GM18505 (cell line): ENCODE data around the gene CEP55.

ENCODE experiments used
- ATAC-seq: cut with Tn5 transposase; IDR thresholded peaks from one replicate; pipeline ENCODE4 v1.9.1; 2021; ENCODE audit not compliant: unreplicated experiment
- POLR2A ChIP-seq: IDR thresholded peaks from 4 replicates; pipeline ENCODE4 v1.6.1; 2011; ENCODE audit warnings: borderline replicate concordance; ENCODE audit not compliant: insufficient read depth, insufficient read length; ENCODE audit errors: extremely low read depth

CEP55 gene

GRCh38 chr10:93573051-93573909, 76.9 kb downstream of the CEP55 start:
- no peak for TF ChIP-seq POLR2A
- ATAC-seq: no peak

GRCh38 chr10:93573924-93574323, 77.5 kb downstream of the CEP55 start:
- TF ChIP-seq POLR2A: no peak
- ATAC-seq: no peak

GRCh38 chr10:93576888-93577287, 80.5 kb downstream of the CEP55 start:
- no peak for ATAC-seq
- TF ChIP-seq POLR2A: no peak

DNA sequence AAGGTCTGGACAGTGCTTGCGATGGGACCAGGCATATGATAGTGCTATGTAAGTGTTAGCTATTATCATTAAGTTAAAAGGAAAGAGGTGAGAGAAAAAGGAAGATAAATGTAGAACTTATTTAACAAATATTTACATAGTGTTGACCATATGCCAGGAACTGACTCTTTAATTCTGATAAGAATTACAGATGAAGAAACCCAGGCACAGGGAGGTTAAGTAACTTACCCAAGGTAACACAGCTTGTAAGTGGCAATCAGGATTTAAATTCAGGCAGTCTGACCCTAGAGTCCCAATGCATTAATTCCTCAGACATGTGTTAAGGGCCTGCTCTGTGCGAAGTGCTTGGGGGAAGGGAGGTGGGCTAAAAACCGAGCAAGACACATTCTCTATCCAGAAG, 81.2 kb downstream of the CEP55 start:
- no peak for TF ChIP-seq POLR2A
- no peak for ATAC-seq
